ENCODE data around the gene CAPS.
A peak's percentile ranks its signal among the peaks of the same experiment; 100 is the strongest.

Gene CAPS

GRCh38 chr19:5905114-5905778 is 8.8 kb upstream of the CAPS start:
- no peaks in the 10 kb centered on the region for H3K4me1 ChIP-seq
- no peak for DNase-seq
- TF ChIP-seq CTCF (IDR thresholded peaks at IDR 0.05; ENCODE audit: low read depth, low read length) = no peak
- no peaks in the 10 kb centered on the region for H3K9me3 ChIP-seq
- no peaks in the 10 kb centered on the region for H3K27me3 ChIP-seq
- peaks cover 6% of the 10 kb centered on the region for H3K36me3 ChIP-seq
- H3K4me3 ChIP-seq (ENCODE audit: low read depth, low read length) = peak overlapping the region; percentile 65

DNA sequence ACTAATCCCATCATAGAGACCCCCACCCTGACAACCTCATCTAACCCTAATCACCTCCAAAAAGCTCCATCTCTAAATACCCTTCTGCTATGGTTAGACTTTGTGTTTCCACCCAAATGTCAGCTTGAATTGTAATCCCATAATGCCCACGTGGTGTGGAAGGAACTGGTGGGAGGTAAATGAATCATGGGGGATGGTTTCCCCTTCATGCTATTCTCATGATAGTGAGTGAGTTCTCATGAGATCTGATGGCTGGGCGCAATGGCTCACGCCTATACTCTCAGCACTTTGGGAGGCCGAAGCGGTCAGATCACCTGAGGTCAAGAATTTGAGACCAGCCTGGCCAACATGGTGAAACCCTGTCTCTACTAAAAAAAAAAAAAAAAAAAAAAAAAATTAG is 6.8 kb upstream of the CAPS start:
- H3K27me3 ChIP-seq = no peaks in the 10 kb centered on the region
- DNase-seq = no peak
- TF ChIP-seq CTCF (IDR thresholded peaks at IDR 0.05; ENCODE audit: low read depth, low read length) = no peak
- no peak overlapping the region for H3K4me3 ChIP-seq (ENCODE audit: low read depth, low read length)
- H3K4me1 ChIP-seq = no peaks in the 10 kb centered on the region
- H3K36me3 ChIP-seq = peaks cover 8% of the 10 kb centered on the region; the same call in 1 of the 2 replicates
- H3K9me3 ChIP-seq = no peaks in the 10 kb centered on the region

DNA sequence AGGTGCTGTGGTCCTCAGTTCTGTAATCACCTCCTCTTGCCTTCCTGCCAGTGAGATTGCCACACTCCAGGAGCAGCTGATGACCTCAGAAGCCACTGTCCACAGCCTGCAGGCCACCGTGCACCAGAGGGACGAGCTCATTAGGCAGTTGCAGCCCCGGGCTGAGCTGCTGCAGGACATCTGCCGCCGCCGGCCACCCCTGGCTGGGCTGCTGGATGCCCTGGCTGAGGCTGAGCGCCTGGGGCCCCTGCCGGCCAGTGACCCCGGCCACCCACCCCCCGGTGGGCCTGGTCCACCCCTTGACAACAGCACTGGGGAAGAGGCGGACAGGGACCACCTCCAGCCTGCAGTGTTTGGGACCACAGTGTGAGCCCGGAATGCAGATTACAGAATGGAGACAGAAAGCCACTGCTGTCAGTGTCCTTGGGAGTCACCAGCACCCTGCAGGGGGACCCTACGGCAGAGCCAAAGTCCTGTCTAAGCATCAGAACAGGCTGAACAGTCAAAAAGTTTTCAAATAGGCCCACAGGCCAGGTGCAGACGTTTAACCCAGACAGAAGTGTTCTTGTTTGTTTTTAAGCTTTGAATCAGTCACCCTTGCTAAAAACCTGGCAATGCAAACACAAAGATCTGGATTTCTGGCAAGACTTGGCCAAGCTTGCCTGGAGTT is 5.1 kb upstream of the CAPS start:
- TF ChIP-seq CTCF (IDR thresholded peaks at IDR 0.05; ENCODE audit: low read depth, low read length) = no peak
- Histone ChIP-seq H3K4me1 (no peaks in the 10 kb centered on the region), H3K4me3 (ENCODE audit: low read depth, low read length) (no peak overlapping the region), H3K36me3 (peaks cover 8% of the 10 kb centered on the region; the same call in 1 of the 2 replicates), H3K27me3 (no peaks in the 10 kb centered on the region), H3K9me3 (no peaks in the 10 kb centered on the region)
- DNase-seq = no peak

DNA sequence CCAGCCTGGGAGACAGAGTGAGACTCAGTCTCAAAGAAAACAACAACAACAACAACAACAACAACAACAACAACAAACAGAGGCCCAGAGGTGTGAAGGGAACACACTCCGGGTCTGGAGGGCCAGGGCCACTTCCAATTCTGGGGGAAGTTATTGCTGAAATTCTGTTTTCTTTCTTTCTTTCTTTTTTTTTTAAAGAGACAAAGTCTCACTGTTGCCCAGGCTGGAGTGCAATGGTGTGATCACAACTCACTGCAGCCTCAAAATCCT is 3.5 kb upstream of the CAPS start:
- Histone ChIP-seq H3K36me3 (peaks cover 22% of the 10 kb centered on the region), H3K9me3 (no peaks in the 10 kb centered on the region), H3K27me3 (no peaks in the 10 kb centered on the region), H3K4me1 (no peaks in the 10 kb centered on the region), H3K4me3 (ENCODE audit: low read depth, low read length) (no peak overlapping the region)
- no peak for TF ChIP-seq CTCF (IDR thresholded peaks at IDR 0.05; ENCODE audit: low read depth, low read length)
- DNase-seq = no peak

GRCh38 chr19:5911366-5911765 is 2.7 kb upstream of the CAPS start:
- Histone ChIP-seq H3K9me3 (no peaks in the 10 kb centered on the region), H3K27me3 (no peaks in the 10 kb centered on the region), H3K4me1 (peaks cover 3% of the 10 kb centered on the region), H3K4me3 (ENCODE audit: low read depth, low read length) (no peak overlapping the region), H3K36me3 (peaks cover 29% of the 10 kb centered on the region)
- no peak for DNase-seq
- TF ChIP-seq CTCF (IDR thresholded peaks at IDR 0.05; ENCODE audit: low read depth, low read length) = no peak

DNA sequence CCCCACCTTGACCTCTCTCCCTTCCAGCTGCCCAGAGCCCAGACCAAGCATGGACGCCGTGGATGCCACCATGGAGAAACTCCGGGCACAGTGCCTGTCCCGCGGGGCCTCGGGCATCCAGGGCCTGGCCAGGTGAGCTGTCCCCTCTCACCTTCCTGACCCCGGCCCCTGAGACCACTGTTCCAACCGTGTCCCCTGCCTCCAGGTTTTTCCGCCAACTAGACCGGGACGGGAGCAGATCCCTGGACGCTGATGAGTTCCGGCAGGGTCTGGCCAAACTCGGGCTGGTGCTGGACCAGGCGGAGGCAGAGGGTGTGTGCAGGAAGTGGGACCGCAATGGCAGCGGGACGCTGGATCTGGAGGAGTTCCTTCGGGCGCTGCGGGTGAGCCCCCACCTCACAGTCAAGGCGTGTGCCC is 312 bp downstream of the CAPS start:
- no peak for TF ChIP-seq CTCF (IDR thresholded peaks at IDR 0.05; ENCODE audit: low read depth, low read length)
- Histone ChIP-seq H3K4me3 (ENCODE audit: low read depth, low read length) (no peak overlapping the region), H3K27me3 (no peaks in the 10 kb centered on the region), H3K4me1 (peaks cover 10% of the 10 kb centered on the region), H3K36me3 (peaks cover 54% of the 10 kb centered on the region), H3K9me3 (no peaks in the 10 kb centered on the region)
- no peak for DNase-seq
